GM12878 (cell line): ENCODE results near the gene UGT2A1. TPM values are rescaled to one million over a fixed set of nuclear protein-coding genes. Genes with fewer than 3 reads are reported as not detected.

ENCODE experiments used
- ATAC-seq: fragments of 200-7000 bp; cut with Tn5 transposase; 3 replicates; pipeline ENCODE4 v1.9.1; 2020; ENCODE audit warnings: mild to moderate bottlenecking, moderate library complexity
- BruUV-seq: library from RNA; stranded (reverse); fragments of 400-500 nt; replicated peaks from 2 replicates; lab custom pipeline; 2021; lab: Mats Ljungman, UMichigan
- CTCF ChIA-PET: fragments of 300-600 bp; sonication (Branson Sonifier 250); formaldehyde crosslinking; extraction: SDS; loops from one replicate; lab custom pipeline; 2021; ENCODE audit warnings: inconsistent platforms; lab: Yijun Ruan, JAX
- POLR2A ChIA-PET: fragments of 350-600 bp; formaldehyde crosslinking; extraction: SDS; loops from one replicate; lab custom pipeline; 2021; ENCODE audit warnings: inconsistent platforms; lab: Charles Lee
- RAD21 ChIA-PET: fragments of 300-600 bp; sonication (Branson Sonifier 250); formaldehyde crosslinking; loops from one replicate; lab custom pipeline; 2023; ENCODE audit warnings: antibody characterized with exemption; ENCODE audit not compliant: unreplicated experiment; lab: Charles Lee
- SMC1A ChIA-PET: fragments of 300-600 bp; sonication (Branson Sonifier 250); formaldehyde crosslinking; loops from one replicate; lab custom pipeline; 2023; ENCODE audit not compliant: unreplicated experiment, uncharacterized antibody; lab: Charles Lee
- DNase-seq: peaks from one replicate; pipeline ENCODE4 v3.0.0-alpha.2; 2011; ENCODE audit warnings: low read depth, low spot score
- FAIRE-seq: peaks from 3 replicates; lab custom pipeline; 2011; peaks lifted over from hg19 to GRCh38; lab: Jason Lieb, UNC
- H2AFZ ChIP-seq: 2 replicates; pipeline ENCODE4 v1.6.0; 2011; ENCODE audit warnings: low read depth, low read length, control low read depth; ENCODE audit not compliant: control insufficient read depth
- H3K27ac ChIP-seq: 2 replicates; pipeline ENCODE4 v1.5.1; 2011; ENCODE audit warnings: control low read depth; ENCODE audit not compliant: control insufficient read depth, insufficient read depth
- H3K27me3 ChIP-seq, 2 experiments: replicated peaks in 1 of 2; 2 replicates each; pipeline versions ENCODE4 v1.6.0 to v1.6.1; 2011; ENCODE audit warnings: low read length in 1 of 2; ENCODE audit not compliant: control insufficient read depth in 2 of 2, insufficient read depth in 2 of 2
- H3K36me3 ChIP-seq, 2 experiments: 2 replicates each; pipeline ENCODE4 v1.5.1; 2011; ENCODE audit warnings: low read length in 1 of 2; ENCODE audit not compliant: control insufficient read depth in 2 of 2, insufficient read depth in 2 of 2
- H3K4me1 ChIP-seq: 2 replicates; pipeline ENCODE4 v1.6.1; 2011; ENCODE audit warnings: mild to moderate bottlenecking, low read length, moderate library complexity, mixed read lengths; ENCODE audit not compliant: control insufficient read depth, insufficient read depth
- H3K4me2 ChIP-seq: 2 replicates; pipeline ENCODE4 v1.6.0; 2011; ENCODE audit warnings: control low read depth; ENCODE audit not compliant: control insufficient read depth, insufficient read depth
- H3K4me3 ChIP-seq: fragments of 200-600 bp; sonication (generic); 2 replicates; pipeline ENCODE4 v1.5.1; 2016
- H3K79me2 ChIP-seq: 2 replicates; pipeline ENCODE4 v1.6.0; 2011; ENCODE audit warnings: low read length; ENCODE audit not compliant: control insufficient read depth, insufficient read depth
- H3K9ac ChIP-seq: 2 replicates; pipeline ENCODE4 v1.8.0; 2011; ENCODE audit warnings: low read length, control low read depth, mixed read lengths; ENCODE audit not compliant: control insufficient read depth, insufficient read depth
- H3K9me3 ChIP-seq: replicated peaks from 3 replicates; pipeline ENCODE4 v1.5.1; 2011; ENCODE audit warnings: mild to moderate bottlenecking, low read length; ENCODE audit not compliant: control insufficient read depth, insufficient read depth
- H4K20me1 ChIP-seq: 2 replicates; pipeline ENCODE4 v1.6.0; 2011; ENCODE audit not compliant: control insufficient read depth, insufficient read depth
- ATF3 ChIP-seq: IDR thresholded peaks from 2 replicates; pipeline ENCODE4 v1.6.1; 2011; ENCODE audit warnings: low read depth, mild to moderate bottlenecking, low read length, moderate library complexity, borderline replicate concordance; ENCODE audit errors: extremely low read depth
- CHD4 ChIP-seq: fragments of 200-600 bp; sonication (generic); IDR thresholded peaks from 2 replicates; pipeline ENCODE4 v1.6.1; 2016; ENCODE audit warnings: mild to moderate bottlenecking
- JUND ChIP-seq: IDR thresholded peaks from 2 replicates; pipeline ENCODE4 v1.6.1; 2012; ENCODE audit warnings: low read depth, mild to moderate bottlenecking, low read length, improper control_type of control experiment, moderate library complexity
- KAT2A ChIP-seq: conservative IDR thresholded peaks from 2 replicates; pipeline ENCODE4 v1.6.1; 2011; ENCODE audit warnings: low read depth, low read length; ENCODE audit not compliant: control insufficient read depth
- NFIC ChIP-seq: IDR thresholded peaks from 2 replicates; pipeline ENCODE4 v1.6.1; 2012; ENCODE audit warnings: low read depth, mild to moderate bottlenecking, inconsistent platforms, low read length, moderate library complexity
- NFYB ChIP-seq: IDR thresholded peaks from 2 replicates; pipeline ENCODE4 v1.6.1; 2011; ENCODE audit warnings: low read depth, mild to moderate bottlenecking, low read length, improper control_type of control experiment, moderate library complexity; ENCODE audit not compliant: insufficient read depth
- RCOR1 ChIP-seq: conservative IDR thresholded peaks from 2 replicates; pipeline ENCODE4 v1.6.1; 2012; ENCODE audit warnings: low read depth, low read length, improper control_type of control experiment
- TAF1 ChIP-seq: IDR thresholded peaks from 2 replicates; pipeline ENCODE4 v1.6.1; 2011; ENCODE audit warnings: mild to moderate bottlenecking, low read depth, low read length, borderline replicate concordance
- YY1 ChIP-seq: IDR thresholded peaks from 2 replicates; pipeline ENCODE4 v1.6.1; 2011; ENCODE audit warnings: low read depth, mild to moderate bottlenecking, low read length
- ZBTB11 ChIP-seq: fragments of 450-650 bp; formaldehyde crosslinking; IDR thresholded peaks from 2 replicates; pipeline ENCODE4 v1.5.0; 2022; ENCODE audit warnings: mild to moderate bottlenecking, missing genetic modification characterization
- ZBTB33 ChIP-seq: fragments of 450-650 bp; IDR thresholded peaks from 2 replicates; pipeline ENCODE4 v1.6.1; 2017; ENCODE audit warnings: mild to moderate bottlenecking
- ZNF207 ChIP-seq: fragments of 450-650 bp; IDR thresholded peaks from 2 replicates; pipeline ENCODE4 v1.6.1; 2014; ENCODE audit warnings: antibody characterized with exemption, mild to moderate bottlenecking, borderline replicate concordance
- WGBS: methylation state at CpG from one replicate; pipeline ENCODE4 v1.1.6; 2016; ENCODE audit warnings: low lambda C conversion rate; ENCODE audit not compliant: insufficient replicate concordance, insufficient coverage; ENCODE audit errors: missing lambda C conversion rate; 5-methylcytosine and 5-hydroxymethylcytosine counted together
- in situ Hi-C: fragments of 300-500 bp; cut with MboI; formaldehyde crosslinking; loops from 9 replicates; pipeline ENCODE4 v1.14.3; 2018; ENCODE audit warnings: mixed read lengths
- intact Hi-C: fragments of 100-400 bp; cut with micrococcal nuclease; formaldehyde crosslinking; loops from one replicate; pipeline ENCODE4 v1.14.2; 2022; ENCODE audit not compliant: unreplicated experiment
- polyA plus RNA-seq, 11 experiments: library from polyadenylated mRNA; depleted of rRNA in 4 of 11; unstranded in 6 of 11; stranded (reverse) in 5 of 11; fragments of >200 nt; fragmentation: Nextera tagmentation in 4 of 11; fragmentation: Illumina TruSeq in 1 of 11; extraction: Ambion mirVana in 4 of 11; extraction: Trizol in 1 of 11; gene quantifications; 1 replicate in 1 of 11; 2 replicates in 10 of 11; pipeline versions ENCODE4 v1.2.1 to v1.2.3, GENCODE V29; 2011 to 2016; ENCODE audit warnings: inconsistent platforms in 2 of 11, missing spikeins in 2 of 11, low read depth in 1 of 11
- total RNA-seq, 4 experiments: library from RNA; depleted of rRNA in 3 of 4; stranded (reverse); fragments of >200 nt in 3 of 4; fragmentation: Illumina TruSeq in 1 of 4; extraction: Trizol in 1 of 4; gene quantifications; 2 replicates each; pipeline versions ENCODE4 v1.2.1 to v1.2.3, GENCODE V29; 2013 to 2021

The UGT2A1 gene
- total and polyA plus RNA-seq, 10 of the 15 experiments (the other 5 are each of a cell fraction or from before 2014, with no cell fraction given), result 0.04 to 0.50 (median 0.08) TPM; not detected in 5

- Histone ChIP-seq H4K20me1 (no peaks in the 10 kb centered on the region), H3K36me3 (no peaks in the 10 kb centered on the region), H3K27ac (no peak overlapping the region), H3K9ac (no peak overlapping the region)
- ChIA-PET POLR2A (no interaction called here), CTCF (interaction anchor here (0.7 kb wide), 1 partner anchor 12 kb away, joined by 3 read pairs; no protein-coding TSS in a partner anchor), SMC1A (interaction anchor here (1.1 kb wide), 1 partner anchor 932 kb away, joined by 3 read pairs; no protein-coding TSS in a partner anchor)
- ATAC-seq, result no peak
- BruUV-seq, result no TSS peak
- TF ChIP-seq ATF3, result no peak
- TF ChIP-seq, all 136 proteins: peak for 0
- WGBS, result 3% methylated on average over 5 of the region's 5 CpGs
- no peaks in the 10 kb centered on the region for H3K27me3 ChIP-seq
- no peak for FAIRE-seq
- in situ Hi-C loops (no loop called here), intact Hi-C loops (no loop called here)
- H3K4me2 ChIP-seq, result no peak overlapping the region
- no peaks in the 10 kb centered on the region for H3K9me3 ChIP-seq
- RAD21 ChIA-PET, result no interaction called here
- no peak overlapping the region for H2AFZ ChIP-seq
- H3K79me2 ChIP-seq, result no peaks in the 10 kb centered on the region
- no peak for DNase-seq
- no peaks in the 10 kb centered on the region for H3K4me1 ChIP-seq
- H3K4me3 ChIP-seq, result no peak overlapping the region
Measured at GRCh38 chr4:69584135-69584534, 68.9 kb downstream of the UGT2A1 start.

GRCh38 chr4:69583543-69583942 is 69.5 kb downstream of the UGT2A1 start:
- Histone ChIP-seq H3K36me3 (no peaks in the 10 kb centered on the region), H3K9me3 (no peaks in the 10 kb centered on the region), H3K27me3 (no peaks in the 10 kb centered on the region), H4K20me1 (no peaks in the 10 kb centered on the region), H3K4me2 (no peak overlapping the region), H3K79me2 (no peaks in the 10 kb centered on the region), H3K27ac (no peak overlapping the region), H3K9ac (no peak overlapping the region), H3K4me3 (no peak overlapping the region), H2AFZ (no peak overlapping the region), H3K4me1 (no peaks in the 10 kb centered on the region)
- SMC1A ChIA-PET, result no interaction called here
- CTCF ChIA-PET, result interaction anchor here (0.7 kb wide), 1 partner anchor 12 kb away, joined by 3 read pairs; no protein-coding TSS in a partner anchor
- WGBS, result 0% methylated on average over 2 of the region's 2 CpGs
- RAD21 ChIA-PET, result no interaction called here
- BruUV-seq, result no TSS peak
- no peak for DNase-seq
- in situ Hi-C loops (no loop called here), intact Hi-C loops (no loop called here)
- ATAC-seq, result no peak
- no peak for FAIRE-seq
- POLR2A ChIA-PET, result no interaction called here
- TF ChIP-seq JUND (no peak), TAF1 (no peak), YY1 (no peak), ZNF207 (no peak), CHD4 (no peak), KAT2A (no peak), ZBTB33 (no peak), NFYB (no peak), RCOR1 (no peak), ZBTB11 (no peak), NFIC (no peak)
